ENCODE measurements around the gene LRTM2. TPM values are rescaled to one million over a fixed set of nuclear protein-coding genes. Genes with fewer than 3 reads are reported as not detected.

The LRTM2 gene
- total and polyA plus RNA-seq, 9 of the 15 experiments (the other 6 are each of a cell fraction or from before 2014, with no cell fraction given), result 0.09 TPM; not detected in 8

DNA sequence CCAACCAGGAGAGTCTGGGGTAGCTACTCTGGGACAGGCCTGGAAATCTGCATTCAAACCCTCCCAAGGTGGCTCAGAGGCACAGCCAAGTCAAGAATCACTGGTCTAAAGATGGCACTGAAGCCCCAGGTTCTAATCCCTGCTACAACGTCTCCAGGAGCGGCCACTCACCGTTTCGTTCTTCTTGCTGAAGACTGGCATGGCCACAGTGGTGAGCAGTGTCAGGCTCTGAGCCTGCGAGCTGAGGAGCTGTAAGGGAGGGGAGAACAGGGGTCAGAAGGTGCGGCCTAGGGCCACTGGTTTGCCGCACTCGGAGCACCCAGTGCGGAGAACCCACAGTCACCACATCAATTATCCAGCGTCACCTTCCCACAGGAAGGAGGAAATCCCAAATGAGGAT lies 59.3 kb downstream of the LRTM2 start (continued):
- TF ChIP-seq, protein P1, sequence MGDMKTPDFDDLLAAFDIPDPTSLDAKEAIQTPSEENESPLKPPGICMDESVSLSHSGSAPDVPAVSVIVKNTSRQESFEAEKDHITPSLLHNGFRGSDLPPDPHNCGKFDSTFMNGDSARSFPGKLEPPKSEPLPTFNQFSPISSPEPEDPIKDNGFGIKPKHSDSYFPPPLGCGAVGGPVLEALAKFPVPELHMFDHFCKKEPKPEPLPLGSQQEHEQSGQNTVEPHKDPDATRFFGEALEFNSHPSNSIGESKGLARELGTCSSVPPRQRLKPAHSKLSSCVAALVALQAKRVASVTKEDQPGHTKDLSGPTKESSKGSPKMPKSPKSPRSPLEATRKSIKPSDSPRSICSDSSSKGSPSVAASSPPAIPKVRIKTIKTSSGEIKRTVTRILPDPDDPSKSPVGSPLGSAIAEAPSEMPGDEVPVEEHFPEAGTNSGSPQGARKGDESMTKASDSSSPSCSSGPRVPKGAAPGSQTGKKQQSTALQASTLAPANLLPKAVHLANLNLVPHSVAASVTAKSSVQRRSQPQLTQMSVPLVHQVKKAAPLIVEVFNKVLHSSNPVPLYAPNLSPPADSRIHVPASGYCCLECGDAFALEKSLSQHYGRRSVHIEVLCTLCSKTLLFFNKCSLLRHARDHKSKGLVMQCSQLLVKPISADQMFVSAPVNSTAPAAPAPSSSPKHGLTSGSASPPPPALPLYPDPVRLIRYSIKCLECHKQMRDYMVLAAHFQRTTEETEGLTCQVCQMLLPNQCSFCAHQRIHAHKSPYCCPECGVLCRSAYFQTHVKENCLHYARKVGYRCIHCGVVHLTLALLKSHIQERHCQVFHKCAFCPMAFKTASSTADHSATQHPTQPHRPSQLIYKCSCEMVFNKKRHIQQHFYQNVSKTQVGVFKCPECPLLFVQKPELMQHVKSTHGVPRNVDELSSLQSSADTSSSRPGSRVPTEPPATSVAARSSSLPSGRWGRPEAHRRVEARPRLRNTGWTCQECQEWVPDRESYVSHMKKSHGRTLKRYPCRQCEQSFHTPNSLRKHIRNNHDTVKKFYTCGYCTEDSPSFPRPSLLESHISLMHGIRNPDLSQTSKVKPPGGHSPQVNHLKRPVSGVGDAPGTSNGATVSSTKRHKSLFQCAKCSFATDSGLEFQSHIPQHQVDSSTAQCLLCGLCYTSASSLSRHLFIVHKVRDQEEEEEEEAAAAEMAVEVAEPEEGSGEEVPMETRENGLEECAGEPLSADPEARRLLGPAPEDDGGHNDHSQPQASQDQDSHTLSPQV (IDR thresholded peaks at IDR 0.05), result no peak
- TF ChIP-seq SIN3B (IDR thresholded peaks at IDR 0.05; ENCODE audit: low read depth), result no peak
- TF ChIP-seq EGR1 (conservative IDR thresholded peaks at IDR 0.05), result no peak

DNA sequence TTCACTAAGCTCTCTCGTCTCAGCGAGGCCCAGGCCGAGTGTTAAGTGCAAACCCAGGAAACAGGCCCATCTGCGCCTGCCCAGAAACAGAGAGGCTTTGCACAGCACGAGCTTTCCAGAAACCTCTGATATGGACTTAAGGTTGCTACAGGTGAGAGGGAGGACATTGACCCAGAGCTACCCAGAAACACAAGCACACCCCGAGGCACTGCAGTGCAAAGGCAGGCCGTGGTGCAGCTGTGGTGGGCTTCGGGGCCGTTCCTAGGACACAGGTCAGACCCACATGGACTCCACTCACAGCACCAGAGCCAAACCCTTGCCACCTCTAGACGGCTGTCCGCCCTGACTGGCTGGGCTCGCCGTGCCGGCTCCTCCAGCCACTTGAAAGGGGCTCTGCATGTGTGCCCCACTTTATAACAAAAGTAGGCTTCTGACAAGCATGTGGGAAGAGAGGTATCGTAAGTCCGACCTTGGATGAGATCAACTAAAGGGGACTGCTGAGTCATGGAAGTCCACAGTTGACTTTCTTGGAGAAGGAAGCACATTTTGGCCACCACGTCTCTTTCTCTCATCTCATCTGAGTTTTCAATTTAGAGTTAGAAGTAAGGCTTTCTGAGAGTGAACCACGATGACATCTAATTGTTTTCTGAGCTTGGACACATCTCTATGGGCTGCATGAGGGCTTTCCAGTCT lies 59.9 kb downstream of the LRTM2 start:
- no peak overlapping the region for H3K27ac ChIP-seq (ENCODE audit: extremely low read depth, low read depth, low read length)
- BruUV-seq (replicated peaks), result no TSS peak
- H4K20me1 ChIP-seq (replicated peaks; ENCODE audit: control insufficient read depth, insufficient read depth, low read length), result no peaks in the 10 kb centered on the region
- no peak overlapping the region for H3K4me3 ChIP-seq
- peaks cover 2 to 32% of the 10 kb centered on the region in 2 experiments; a peak in 2 of 5 replicates for H3K27me3 ChIP-seq (ENCODE audit: control insufficient read depth in 2 of 2, insufficient read depth in 2 of 2, low read length in 2 of 2)
- intact Hi-C loops (cut with micrococcal nuclease), result no loop called here
- peak overlapping the region; percentile 63; the same call in 1 of the 2 replicates for H2AFZ ChIP-seq (ENCODE audit: low read depth, low read length)
- H3K9ac ChIP-seq (ENCODE audit: insufficient read depth in 1 of 2, low read depth in 2 of 2, low read length in 2 of 2), result no peak overlapping the region
- H3K36me3 ChIP-seq (ENCODE audit: control insufficient read depth, insufficient read depth, low read length), result no peaks in the 10 kb centered on the region
- H3K4me2 ChIP-seq (ENCODE audit: insufficient read depth, low read length), result no peak overlapping the region
- in situ Hi-C loops (cut with MboI), result no loop called here
- ChIA-PET POLR2A (interaction anchor here (0.7 to 1.6 kb wide), 2 partner anchors 11 to 189 kb away, joined by 3 to 5 read pairs; partner anchors contain the start of gene ADIPOR2), CTCF (ENCODE audit: low intra/inter-chr PET ratio) (no interaction called here)
- H3K9me1 ChIP-seq (ENCODE audit: control insufficient read depth, insufficient read depth, low read length), result no peaks in the 10 kb centered on the region
- ATAC-seq (no peak; the same call in 2 of the 3 replicates), FAIRE-seq (peak; percentile 26), DNase-seq (ENCODE audit: extremely low read depth in 1 of 4, low spot score in 3 of 4) (no peak)
- H3K4me1 ChIP-seq (replicated peaks in 1 of 2; ENCODE audit: control insufficient read depth in 2 of 2, insufficient read depth in 2 of 2, low read length in 2 of 2), result peaks cover 8% of the 10 kb centered on the region in 2 experiments; a peak in 4 of 5 replicates
- no peaks in the 10 kb centered on the region for H3K79me2 ChIP-seq (ENCODE audit: control insufficient read depth, insufficient read depth, low read length)
- WGBS (ENCODE audit: insufficient coverage, low coverage, missing lambda C conversion rate), result 37% methylated on average over 16 of the region's 18 CpGs
- no peaks in the 10 kb centered on the region for H3K9me3 ChIP-seq (replicated peaks; ENCODE audit: control insufficient read depth, insufficient read depth, low read depth, low read length)
- TF ChIP-seq, protein P2, sequence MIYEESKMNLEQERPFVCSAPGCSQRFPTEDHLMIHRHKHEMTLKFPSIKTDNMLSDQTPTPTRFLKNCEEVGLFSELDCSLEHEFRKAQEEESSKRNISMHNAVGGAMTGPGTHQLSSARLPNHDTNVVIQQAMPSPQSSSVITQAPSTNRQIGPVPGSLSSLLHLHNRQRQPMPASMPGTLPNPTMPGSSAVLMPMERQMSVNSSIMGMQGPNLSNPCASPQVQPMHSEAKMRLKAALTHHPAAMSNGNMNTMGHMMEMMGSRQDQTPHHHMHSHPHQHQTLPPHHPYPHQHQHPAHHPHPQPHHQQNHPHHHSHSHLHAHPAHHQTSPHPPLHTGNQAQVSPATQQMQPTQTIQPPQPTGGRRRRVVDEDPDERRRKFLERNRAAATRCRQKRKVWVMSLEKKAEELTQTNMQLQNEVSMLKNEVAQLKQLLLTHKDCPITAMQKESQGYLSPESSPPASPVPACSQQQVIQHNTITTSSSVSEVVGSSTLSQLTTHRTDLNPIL (CRISPR knock-in tag; IDR thresholded peaks at IDR 0.05), result no peak
- TF ChIP-seq ETS2 (tag; IDR thresholded peaks at IDR 0.05; ENCODE audit: borderline replicate concordance, poor library complexity, severe bottlenecking), result no peak
- no peak for TF ChIP-seq MYNN (IDR thresholded peaks at IDR 0.05)
- TF ChIP-seq MYNN (CRISPR knock-in tag; IDR thresholded peaks at IDR 0.05), result no peak
- peak; percentile 79 for TF ChIP-seq MAFG (tag; conservative IDR thresholded peaks at IDR 0.05)
- no peak for TF ChIP-seq KLF6 (CRISPR knock-in tag; IDR thresholded peaks at IDR 0.05; ENCODE audit: borderline replicate concordance)
- no peak for TF ChIP-seq ETV5 (CRISPR knock-in tag; IDR thresholded peaks at IDR 0.05; ENCODE audit: low read depth)
- no peak for TF ChIP-seq PRMT5 (CRISPR knock-in tag; IDR thresholded peaks at IDR 0.05)
- TF ChIP-seq ZNF408 (CRISPR knock-in tag; IDR thresholded peaks at IDR 0.05; ENCODE audit: low read depth), result no peak
- TF ChIP-seq MAFF (IDR thresholded peaks at IDR 0.05; ENCODE audit: low read length), result peak; percentile 56; the same call in 1 of the 2 replicates
- no peak for TF ChIP-seq SP2 (IDR thresholded peaks at IDR 0.05; ENCODE audit: extremely low read depth, low read depth, low read length, poor library complexity, severe bottlenecking)
- TF ChIP-seq L3MBTL2 (IDR thresholded peaks at IDR 0.05), result peak; percentile 44; the same call in 1 of the 2 replicates

All from K562 (cell line).